T-helper 17 cell (primary cell): ENCODE measurements around the gene KRT14. TPM values are rescaled to one million over a fixed set of nuclear protein-coding genes. Genes with fewer than 3 reads are reported as not detected.
"Not testable (repeated sequence)": the region's sequence is repeated elsewhere in the genome, so short reads cannot be mapped to it uniquely, and the experiment has no call there.

Experiments used
- ATAC-seq: fragments of 150-1000 bp; cut with Tn5 transposase; 2 replicates; pipeline ENCODE4 v1.10.0; 2021; ENCODE audit warnings: mild to moderate bottlenecking, moderate library complexity
- DNase-seq, 3 donors: peaks; one replicate each; pipeline versions ENCODE4 v3.0.0 to v3.0.0-alpha.2; 2020 to 2021
- H3K9me3 ChIP-seq: one replicate; pipeline ENCODE4 v1.7.0; 2013; ENCODE audit warnings: low read length, mild to moderate bottlenecking; ENCODE audit not compliant: control insufficient read depth, poor library complexity, severe bottlenecking
- H3K27ac Mint-ChIP-seq: one replicate; pipeline ENCODE4 v1.8.0; 2022; ENCODE audit warnings: mild to moderate bottlenecking, moderate library complexity, mixed read lengths
- H3K27me3 Mint-ChIP-seq: one replicate; pipeline ENCODE4 v1.8.0; 2022; ENCODE audit warnings: mixed read lengths
- H3K36me3 Mint-ChIP-seq: one replicate; pipeline ENCODE4 v1.8.0; 2022; ENCODE audit warnings: low read depth, mixed read lengths
- H3K4me1 Mint-ChIP-seq: one replicate; pipeline ENCODE4 v1.8.0; 2022; ENCODE audit warnings: mild to moderate bottlenecking, mixed read lengths
- H3K4me3 Mint-ChIP-seq: one replicate; pipeline ENCODE4 v1.8.0; 2022; ENCODE audit warnings: mild to moderate bottlenecking, moderate library complexity, mixed read lengths
- total RNA-seq, 4 donors: library from RNA in 2 of 4; stranded (reverse) in 2 of 4; gene quantifications; one replicate each; pipeline ENCODE4 v1.2.3 and lab custom pipeline; 2022 to 2026

The KRT14 gene
- total RNA-seq (not detected), total RNA-seq (lab: John Stamatoyannopoulos, UW) (0 reads per million in 2 donors)

DNA sequence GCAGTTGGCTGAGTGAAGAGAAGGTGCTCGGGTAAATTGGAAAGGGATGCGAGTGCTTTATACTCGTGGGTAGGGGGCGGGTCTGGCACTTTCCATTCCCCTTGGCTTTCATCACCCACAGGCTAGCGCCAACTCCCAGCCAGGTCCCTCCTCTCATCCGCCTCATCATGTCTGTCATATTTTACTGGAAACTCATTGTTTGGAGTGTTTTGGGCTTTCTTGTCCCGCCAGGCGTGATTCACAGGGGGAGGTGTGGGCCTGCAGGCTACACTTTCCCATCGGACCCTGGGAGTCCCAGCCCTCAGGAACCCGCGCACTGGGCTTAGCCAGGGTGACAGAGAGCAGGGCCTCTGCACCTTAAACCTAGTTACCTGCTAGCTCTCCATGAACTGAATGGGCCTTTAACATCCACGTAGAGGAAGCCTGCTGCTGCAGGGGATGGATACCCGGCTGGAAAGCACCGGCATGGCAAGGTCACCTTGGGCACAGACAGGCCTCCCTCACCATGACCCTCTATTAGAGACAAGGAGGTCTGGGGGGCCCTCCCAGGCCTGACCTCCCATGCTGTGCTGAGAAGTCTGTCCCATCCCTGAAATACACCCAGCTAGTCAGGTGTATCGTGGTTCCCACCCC is at the start of gene KRT14:
Gene KRT14, minus strand, starts transcription at position 33 of the 633 bp plus-strand sequence. CDS start 61 bp downstream, outside the sequence.
- H3K9me3 ChIP-seq: no peaks in the 10 kb centered on the region
- no peak for ATAC-seq
- Mint-ChIP-seq H3K27ac (no peak within 1 kb of the TSS), H3K27me3 (peaks cover 65% of the 10 kb centered on the region), H3K4me3 (no peak within 1 kb of the TSS), H3K36me3 (peaks cover 4% of the 10 kb centered on the region), H3K4me1 (no peaks in the 10 kb centered on the region)
- no peak for DNase-seq

GRCh38 chr17:41635121-41636097 is 48.7 kb upstream of the KRT14 start:
- H3K4me3 Mint-ChIP-seq: no peak overlapping the region

GRCh38 chr17:41634639-41635038 is 47.9 kb upstream of the KRT14 start:
- H3K4me1 Mint-ChIP-seq: no peaks in the 10 kb centered on the region
- H3K9me3 ChIP-seq: no peaks in the 10 kb centered on the region
- H3K36me3 Mint-ChIP-seq: no peaks in the 10 kb centered on the region
- no peak for ATAC-seq
- H3K27ac Mint-ChIP-seq: no peak overlapping the region
- no peak for DNase-seq
- peaks cover 8% of the 10 kb centered on the region for H3K27me3 Mint-ChIP-seq
- no peak overlapping the region for H3K4me3 Mint-ChIP-seq

More at GRCh38 chr17:41635121-41636097, 48.7 kb upstream of the KRT14 start:
- no peaks in the 10 kb centered on the region for H3K36me3 Mint-ChIP-seq
- peaks cover 8% of the 10 kb centered on the region for H3K27me3 Mint-ChIP-seq
- no peak overlapping the region for H3K27ac Mint-ChIP-seq
- H3K4me1 Mint-ChIP-seq: no peaks in the 10 kb centered on the region
- DNase-seq: no peak
- H3K9me3 ChIP-seq: no peaks in the 10 kb centered on the region
- ATAC-seq: no peak

- Mint-ChIP-seq H3K36me3 (no peaks in the 10 kb centered on the region), H3K27ac (no peak overlapping the region), H3K4me1 (no peaks in the 10 kb centered on the region), H3K27me3 (peaks cover 8% of the 10 kb centered on the region), H3K4me3 (no peak overlapping the region)
- no peak for DNase-seq
- no peaks in the 10 kb centered on the region for H3K9me3 ChIP-seq
- no peak for ATAC-seq
Measured at GRCh38 chr17:41633556-41634199, 47.0 kb upstream of the KRT14 start.

GRCh38 chr17:41632482-41633105 is 45.9 kb upstream of the KRT14 start:
- ATAC-seq (no peak), DNase-seq (no peak)
- Mint-ChIP-seq H3K4me1 (no peaks in the 10 kb centered on the region), H3K27me3 (peaks cover 12% of the 10 kb centered on the region), H3K4me3 (no peak overlapping the region), H3K27ac (no peak overlapping the region), H3K36me3 (no peaks in the 10 kb centered on the region)
- no peaks in the 10 kb centered on the region for H3K9me3 ChIP-seq

DNA sequence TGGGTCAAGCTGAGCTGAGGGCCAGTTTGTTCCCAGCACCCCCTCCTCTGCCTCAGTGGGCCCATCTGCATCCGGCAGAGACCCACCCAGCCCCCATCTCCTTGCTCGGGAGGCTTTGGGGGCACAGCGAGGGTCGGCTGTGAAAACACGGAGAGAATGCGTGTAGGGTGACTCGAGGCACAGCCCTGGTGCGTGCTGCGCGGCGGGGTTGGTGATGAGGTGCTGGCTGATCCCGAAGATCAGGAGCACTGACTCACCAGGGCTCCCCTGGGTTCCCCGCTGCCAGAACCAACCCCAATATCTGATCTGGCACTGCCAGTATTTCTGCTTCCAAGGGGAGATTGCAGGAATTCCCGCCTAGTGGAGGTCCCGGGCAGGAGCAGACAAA is 45.2 kb upstream of the KRT14 start:
- no peak overlapping the region for H3K27ac Mint-ChIP-seq
- ATAC-seq (no peak), DNase-seq (no peak)
- no peak overlapping the region for H3K4me3 Mint-ChIP-seq
- H3K36me3 Mint-ChIP-seq: no peaks in the 10 kb centered on the region
- H3K27me3 Mint-ChIP-seq: peaks cover 17% of the 10 kb centered on the region
- no peaks in the 10 kb centered on the region for H3K9me3 ChIP-seq
- no peaks in the 10 kb centered on the region for H3K4me1 Mint-ChIP-seq

- Mint-ChIP-seq H3K36me3 (no peaks in the 10 kb centered on the region), H3K27ac (no peak overlapping the region), H3K4me1 (no peaks in the 10 kb centered on the region), H3K27me3 (peaks cover 17% of the 10 kb centered on the region), H3K4me3 (no peak overlapping the region)
- ATAC-seq (no peak), DNase-seq (no peak)
- H3K9me3 ChIP-seq: no peaks in the 10 kb centered on the region
Measured at GRCh38 chr17:41631025-41631897, 44.6 kb upstream of the KRT14 start.

- DNase-seq: no peak
- Mint-ChIP-seq H3K27me3 (peaks cover 15% of the 10 kb centered on the region), H3K4me1 (peaks cover 4% of the 10 kb centered on the region), H3K4me3 (no peak overlapping the region), H3K36me3 (peaks cover 3% of the 10 kb centered on the region), H3K27ac (no peak overlapping the region)
- no peak for ATAC-seq
- no peaks in the 10 kb centered on the region for H3K9me3 ChIP-seq
Measured at GRCh38 chr17:41629826-41630670, 43.4 kb upstream of the KRT14 start.

GRCh38 chr17:41629316-41629715 is 42.6 kb upstream of the KRT14 start:
- Mint-ChIP-seq H3K27ac (no peak overlapping the region), H3K4me1 (peaks cover 4% of the 10 kb centered on the region), H3K4me3 (no peak overlapping the region), H3K27me3 (peaks cover 20% of the 10 kb centered on the region), H3K36me3 (peaks cover 3% of the 10 kb centered on the region)
- H3K9me3 ChIP-seq: no peaks in the 10 kb centered on the region
- ATAC-seq (no peak), DNase-seq (no peak)

DNA sequence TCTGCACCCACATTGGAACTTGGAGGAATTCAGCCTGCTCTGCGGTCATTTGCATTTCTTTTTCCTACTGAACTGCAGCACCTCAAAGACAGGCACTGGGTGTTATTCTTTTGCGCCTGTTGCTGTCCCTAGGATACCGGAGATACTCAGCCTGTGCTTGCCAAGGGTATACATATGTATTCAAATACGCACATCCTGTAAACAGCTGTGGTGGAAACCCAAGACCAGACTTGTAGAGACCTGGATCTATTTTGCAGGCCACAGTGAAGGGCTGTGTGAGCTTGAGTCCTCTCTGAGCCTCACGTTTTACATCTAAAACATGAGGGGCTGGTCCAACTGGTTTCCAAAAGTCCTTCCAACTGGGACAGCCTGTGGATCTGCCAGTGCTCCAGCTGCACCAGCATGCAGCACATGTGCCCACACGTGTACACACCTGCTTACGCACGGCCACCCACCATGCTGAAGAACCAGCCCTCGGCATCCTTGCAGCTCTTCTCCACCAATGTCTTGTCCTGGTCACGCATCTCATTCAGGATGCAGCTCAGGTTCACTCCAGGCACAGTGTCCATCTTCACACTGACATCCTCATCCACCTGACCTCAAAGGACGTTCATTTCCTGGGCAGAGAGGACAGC is 42.0 kb upstream of the KRT14 start:
- H3K9me3 ChIP-seq, H3K4me3 Mint-ChIP-seq, H3K4me1 Mint-ChIP-seq, H3K36me3 Mint-ChIP-seq, ATAC-seq, H3K27ac Mint-ChIP-seq: not testable (repeated sequence)
- H3K27me3 Mint-ChIP-seq: peaks cover 22% of the 10 kb centered on the region
- peak in 1 of 3 donors; percentile 5 for DNase-seq

DNA sequence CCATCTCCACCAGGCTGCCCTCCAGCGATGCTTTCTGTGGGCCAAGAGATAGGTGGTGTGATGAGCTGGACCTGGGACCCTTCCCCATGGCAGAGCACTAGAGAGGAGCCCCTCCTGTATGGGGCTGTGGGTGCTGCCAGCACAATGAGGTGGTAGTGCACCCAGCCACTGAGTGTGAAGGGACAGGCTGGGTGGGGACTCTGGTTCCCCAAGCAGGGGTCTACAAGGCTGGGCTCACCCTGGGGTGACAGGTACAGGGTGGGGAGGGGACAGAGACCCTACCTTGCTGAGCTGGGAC is 41.3 kb upstream of the KRT14 start:
- DNase-seq, H3K36me3 Mint-ChIP-seq, ATAC-seq, H3K4me1 Mint-ChIP-seq, H3K9me3 ChIP-seq, H3K4me3 Mint-ChIP-seq, H3K27ac Mint-ChIP-seq: not testable (repeated sequence)
- peaks cover 24% of the 10 kb centered on the region for H3K27me3 Mint-ChIP-seq
